Activated CD4-positive, CD25-positive, alpha-beta regulatory T cell (primary cell): ENCODE measurements around the gene MEGF11.

ENCODE experiments used
- DNase-seq, 4 experiments: peaks; one replicate each; lab custom pipeline; 2025; lab: John Stamatoyannopoulos, UW

The MEGF11 gene

DNA sequence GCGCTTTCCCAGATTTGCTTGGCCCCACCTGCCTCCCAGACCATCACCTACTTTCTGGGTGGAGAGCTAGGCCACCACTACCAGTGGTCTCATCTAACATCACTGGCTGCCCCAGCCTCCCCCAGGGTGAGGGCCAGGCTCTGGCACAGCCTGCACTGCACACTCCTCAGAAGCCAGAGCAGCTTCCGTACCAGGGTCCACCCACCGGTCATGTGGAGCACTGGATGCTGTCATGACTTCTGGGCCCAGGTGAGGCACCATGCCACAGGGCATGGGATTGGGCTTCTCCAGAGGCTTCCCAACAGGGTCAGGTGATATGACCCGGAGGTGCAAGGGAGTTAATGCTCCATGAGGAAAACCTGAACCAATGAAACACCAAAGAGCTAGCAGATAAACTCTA, 14.0 kb downstream of the MEGF11 start:
- no peak for DNase-seq

DNA sequence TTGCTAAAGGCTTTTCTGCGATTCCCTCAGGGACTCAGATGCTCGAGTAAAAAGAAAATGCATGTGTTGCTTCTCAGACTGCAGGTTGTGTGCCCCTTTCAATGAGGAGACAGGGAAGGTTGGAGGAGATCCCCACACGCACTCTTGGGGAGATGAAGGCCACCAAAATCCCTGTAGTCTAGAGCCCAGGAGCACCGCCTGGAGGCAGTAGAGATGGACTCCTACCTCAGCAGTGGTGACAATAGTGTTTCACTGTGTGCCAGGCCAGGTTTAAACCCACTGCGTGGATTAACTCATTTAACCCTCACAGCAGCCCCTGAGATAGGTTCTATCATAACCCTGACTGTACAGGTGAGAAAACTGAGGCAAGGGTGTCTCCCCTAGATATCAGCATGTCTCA, 15.2 kb downstream of the MEGF11 start:
- no peak for DNase-seq

DNA sequence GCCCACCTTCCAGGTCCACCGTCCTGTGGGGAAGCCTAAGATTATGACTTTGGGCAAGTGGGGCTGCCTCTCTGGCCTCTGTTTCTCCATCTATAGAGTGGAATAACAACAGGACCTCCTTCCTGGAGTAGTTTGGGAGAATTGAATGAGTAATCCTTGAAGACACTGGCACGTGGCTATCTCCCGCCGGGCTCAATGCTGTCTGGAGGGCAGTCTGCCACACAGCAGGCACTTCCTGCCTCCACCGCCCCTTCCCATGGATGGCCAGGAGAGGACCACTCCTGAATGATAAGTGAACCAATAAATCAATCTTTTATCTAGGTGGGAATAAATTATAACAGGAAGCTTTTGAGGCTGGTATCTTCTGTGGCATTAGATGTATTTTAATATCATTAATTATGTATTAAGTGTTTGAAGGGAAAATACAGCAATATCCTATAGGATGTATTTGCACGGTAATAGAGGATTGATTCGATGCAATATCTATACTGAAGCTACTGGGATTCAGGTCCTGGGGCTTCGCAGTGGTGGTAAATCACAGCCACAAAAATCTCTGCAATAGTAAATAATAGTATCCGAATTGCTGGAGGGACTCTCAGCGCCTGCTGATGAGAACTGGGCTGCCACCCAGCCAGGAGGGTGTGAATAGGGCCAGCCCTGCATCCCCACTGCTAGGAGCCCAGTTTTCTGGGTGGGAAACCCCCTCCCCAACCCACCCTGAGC, 15.9 kb downstream of the MEGF11 start:
- DNase-seq: no peak

DNA sequence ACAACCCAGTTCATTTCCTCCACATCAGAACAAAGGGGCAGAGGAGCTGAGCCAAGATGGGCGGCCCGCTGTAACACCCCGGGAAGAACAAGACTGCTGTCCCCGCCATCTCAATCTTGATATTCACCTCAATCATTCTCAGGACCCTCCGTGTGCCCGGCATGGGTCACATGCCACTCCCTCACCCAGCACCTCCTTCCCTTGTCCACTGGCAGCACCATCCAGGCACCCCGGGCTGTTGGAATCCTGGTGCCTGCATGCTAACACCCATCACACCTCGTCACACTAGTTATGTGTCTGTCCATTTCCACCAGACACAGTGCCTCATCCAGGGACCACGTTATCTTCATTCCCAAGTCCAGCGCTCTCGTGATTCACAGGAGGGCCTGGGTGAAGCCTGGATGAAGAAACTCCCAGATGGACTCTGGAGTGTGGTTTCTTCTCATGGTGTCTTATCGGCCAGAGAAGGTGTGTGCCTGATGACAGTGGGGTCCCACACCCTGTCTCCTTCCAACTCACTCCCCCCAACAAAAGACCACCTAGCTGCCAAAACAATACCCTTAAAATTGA, 16.7 kb downstream of the MEGF11 start:
- DNase-seq: no peak

DNA sequence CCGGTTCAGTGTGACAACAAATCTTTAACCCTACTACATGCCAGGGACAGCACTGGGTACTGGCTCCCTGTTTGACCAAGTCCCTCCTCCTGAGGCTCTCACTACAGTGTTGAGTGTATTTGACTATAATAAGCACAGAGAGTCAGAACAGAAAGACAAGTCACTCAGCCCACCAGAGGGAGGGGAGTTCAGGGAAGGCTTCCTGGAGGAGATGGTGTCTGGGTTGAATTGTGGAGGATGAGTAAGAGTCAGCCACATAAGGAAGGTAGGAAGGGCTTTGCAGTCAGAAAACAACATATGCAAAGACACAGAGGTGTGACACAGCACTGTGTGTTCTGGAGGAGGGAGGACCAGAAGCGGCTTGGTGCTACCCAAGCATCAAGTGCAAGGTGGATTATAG, 17.7 kb downstream of the MEGF11 start:
- no peak for DNase-seq

DNA sequence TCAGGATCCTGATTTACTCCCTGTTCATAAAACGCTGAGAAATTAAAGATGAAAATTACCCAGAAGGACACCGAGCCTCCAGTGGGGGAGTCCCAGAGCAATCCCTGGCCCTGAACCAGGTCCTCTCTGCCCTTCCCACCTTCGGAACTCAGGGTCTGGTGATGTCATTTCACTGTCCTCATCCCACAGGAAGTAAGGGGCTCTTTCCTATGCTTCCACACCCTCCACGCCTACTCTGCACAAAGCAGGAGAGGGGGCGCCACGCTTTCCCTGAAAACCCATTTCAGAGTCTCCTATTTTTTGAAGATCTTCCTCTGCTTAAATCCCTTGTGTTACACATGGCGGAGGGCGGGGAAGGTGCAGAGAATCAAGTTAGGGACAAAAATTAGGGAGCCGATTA, 18.8 kb downstream of the MEGF11 start:
- no peak for DNase-seq

DNA sequence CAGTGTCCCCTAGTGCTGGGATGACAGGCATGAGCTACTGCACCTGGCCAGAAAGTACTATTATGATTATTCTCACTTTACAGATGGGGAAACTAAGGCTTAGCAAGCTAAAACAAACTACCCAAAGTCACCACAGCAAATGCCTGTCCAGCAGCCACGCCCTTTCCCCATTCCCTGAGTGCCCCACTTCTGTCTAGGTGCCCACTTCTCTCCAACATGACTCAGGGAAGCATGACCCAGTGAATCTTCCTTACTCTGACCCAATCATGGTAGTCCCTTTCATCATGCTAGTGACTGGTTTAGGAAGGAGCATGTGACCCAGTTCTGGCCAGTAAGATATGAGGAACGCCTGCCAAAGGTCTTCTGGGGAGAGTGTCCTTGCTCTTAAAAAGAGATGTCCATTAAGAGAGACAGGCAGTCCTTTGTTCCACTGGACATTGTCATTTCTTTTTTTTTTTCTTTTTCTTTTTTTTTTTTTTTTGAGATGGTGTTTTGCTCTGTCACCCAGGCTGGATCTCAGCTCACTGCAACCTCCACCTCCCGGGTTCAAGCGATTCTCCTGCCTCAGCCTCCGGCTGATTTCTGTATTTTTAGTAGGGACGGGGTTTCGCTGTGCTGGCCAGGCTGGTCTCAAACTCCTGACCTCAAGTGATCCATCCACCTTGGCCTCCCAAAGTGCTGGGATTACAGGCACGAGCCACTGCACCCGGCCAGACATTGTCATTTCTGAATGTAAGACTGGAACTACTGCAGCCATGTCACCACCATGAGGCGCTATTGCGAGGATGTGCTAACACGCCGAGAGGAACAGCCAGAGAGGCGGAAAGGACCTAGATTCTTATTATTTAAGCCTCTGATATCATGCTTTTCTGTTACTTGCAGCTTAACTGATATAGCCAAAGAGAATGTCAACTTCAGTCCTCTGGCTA, 19.8 kb downstream of the MEGF11 start:
- DNase-seq: no peak

DNA sequence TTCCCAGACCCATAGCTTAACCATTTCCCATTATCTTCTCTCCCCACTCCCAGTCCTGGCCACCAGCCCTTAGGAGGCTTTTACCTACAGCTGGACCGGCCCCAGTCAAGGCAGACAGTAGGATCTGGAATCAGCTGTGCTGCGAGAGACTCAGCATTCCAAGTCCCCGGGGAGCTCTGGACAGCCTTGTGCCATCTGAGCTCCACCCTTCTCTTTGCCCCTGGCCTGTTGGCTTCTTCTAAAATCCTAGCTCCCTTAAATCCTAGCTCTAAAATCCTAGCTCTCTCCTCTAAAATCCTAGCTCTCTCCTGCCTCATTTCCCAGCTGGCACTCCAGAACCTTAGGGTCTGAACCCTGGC, 21.3 kb downstream of the MEGF11 start:
- no peak for DNase-seq

DNA sequence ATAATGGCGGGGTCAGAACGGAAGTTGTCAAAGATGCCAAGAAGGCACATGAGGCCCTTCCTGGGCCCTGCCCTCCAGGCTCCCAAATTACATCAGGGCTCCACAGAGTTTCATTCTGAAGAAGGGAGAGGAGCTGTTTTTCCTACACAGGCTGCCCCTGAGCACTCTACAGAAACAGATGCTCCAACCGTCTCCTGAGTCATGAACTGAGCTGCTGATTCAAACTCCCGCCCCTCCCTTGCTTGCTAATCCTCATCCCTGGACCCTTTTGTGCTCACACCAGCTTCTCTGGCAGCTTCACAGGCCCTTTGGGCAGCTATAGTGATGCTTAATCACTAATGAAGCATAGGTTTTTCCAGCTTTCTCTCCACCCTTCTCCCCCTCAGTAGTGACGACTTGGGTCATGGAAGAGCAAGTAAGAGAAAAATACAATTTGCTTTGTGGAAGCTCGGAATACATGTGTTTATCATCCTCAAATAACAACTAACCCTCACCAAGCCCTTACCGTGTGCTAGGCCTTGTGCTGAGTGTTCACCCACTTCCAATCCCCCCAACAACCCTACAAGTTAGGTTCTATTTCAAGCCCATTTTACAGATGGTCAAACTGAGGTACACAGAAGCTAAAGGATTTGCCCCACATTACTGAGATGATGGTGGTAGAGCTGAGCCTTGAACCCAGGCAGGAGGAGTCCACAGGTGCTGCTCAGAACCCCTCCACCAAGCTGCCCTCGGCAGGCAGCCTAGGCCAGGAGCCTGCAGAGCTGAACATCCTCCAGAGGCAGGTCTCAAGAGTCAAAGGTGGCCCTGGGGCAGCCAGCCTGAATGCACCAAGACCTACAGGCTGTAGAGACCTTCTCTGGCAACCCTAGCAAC, 21.9 kb downstream of the MEGF11 start:
- DNase-seq: no peak

DNA sequence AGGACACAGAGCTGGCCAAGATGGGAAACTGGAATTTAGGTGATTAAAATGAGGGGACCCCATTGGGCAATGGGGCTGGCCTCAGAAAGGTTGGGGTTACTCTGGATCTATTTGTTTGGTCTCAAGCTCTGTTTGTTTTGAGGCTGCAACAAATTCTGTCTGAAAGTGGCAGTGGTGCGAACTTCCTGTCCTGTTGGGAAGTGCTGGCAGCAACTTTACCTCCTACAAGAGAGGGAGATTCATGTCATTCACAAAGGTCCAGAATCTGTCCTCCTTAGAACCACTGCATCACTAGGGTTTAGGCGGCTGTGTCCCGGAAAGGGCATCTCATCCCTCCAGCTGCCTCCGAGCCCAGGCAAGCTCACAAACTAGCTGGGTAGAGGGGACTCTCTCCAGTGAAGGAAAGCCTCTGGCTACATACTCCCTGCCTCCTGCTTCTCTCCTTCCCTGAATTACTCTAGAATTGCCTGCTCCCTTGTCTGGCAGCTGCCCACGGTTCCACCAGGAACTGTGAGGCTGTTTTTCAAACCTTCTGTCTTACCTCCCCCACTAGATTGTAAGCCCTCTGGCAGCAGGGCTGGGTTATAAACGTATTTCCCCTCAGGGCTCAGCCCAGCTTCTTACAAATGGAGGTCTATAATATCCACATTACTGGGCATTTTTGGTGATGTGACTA, 23.6 kb downstream of the MEGF11 start:
- DNase-seq: no peak

DNA sequence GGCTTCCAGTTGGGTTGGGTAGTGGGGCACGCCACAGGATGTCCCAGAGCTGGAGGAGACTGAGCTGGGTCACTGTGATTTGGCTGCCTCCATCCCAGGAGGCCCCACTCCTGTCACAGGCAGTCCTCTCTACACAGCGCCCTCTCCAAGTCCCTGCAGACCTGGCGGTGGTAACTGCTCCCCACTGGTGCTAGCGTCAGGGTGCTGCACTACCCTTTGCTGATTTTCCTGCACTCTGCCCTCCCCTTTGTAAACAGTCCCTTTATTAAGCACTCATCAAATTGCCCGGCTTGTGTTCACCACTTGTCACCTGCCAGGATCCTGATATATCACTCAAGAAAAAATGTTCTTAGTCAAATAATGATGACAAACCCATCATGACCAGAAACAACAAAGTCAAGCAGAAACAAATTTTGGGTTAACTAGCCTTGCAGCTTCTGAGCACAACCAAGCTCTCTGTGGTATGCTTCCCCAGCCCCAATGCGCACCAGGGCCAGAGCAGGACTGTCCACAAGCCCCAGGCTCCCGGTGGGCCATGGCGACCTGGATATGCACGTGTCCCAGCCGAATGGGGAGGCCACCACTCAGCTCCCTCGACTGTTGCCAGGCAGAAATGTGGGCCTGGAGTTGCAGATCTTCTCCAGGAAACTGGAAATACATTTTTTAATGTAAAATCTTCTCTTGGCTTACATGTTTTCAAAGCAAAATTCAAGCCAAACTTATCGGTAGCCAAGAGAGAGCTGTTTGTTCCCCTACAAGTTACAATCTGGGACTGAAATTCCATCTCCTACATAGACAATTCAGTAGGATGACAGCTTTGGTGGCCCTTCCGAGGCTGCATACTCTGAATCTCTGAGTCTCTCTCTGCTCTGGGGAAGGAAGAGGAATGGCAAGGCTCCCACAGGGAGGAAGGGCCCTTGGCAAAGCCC, 24.5 kb downstream of the MEGF11 start:
- no peak for DNase-seq

DNA sequence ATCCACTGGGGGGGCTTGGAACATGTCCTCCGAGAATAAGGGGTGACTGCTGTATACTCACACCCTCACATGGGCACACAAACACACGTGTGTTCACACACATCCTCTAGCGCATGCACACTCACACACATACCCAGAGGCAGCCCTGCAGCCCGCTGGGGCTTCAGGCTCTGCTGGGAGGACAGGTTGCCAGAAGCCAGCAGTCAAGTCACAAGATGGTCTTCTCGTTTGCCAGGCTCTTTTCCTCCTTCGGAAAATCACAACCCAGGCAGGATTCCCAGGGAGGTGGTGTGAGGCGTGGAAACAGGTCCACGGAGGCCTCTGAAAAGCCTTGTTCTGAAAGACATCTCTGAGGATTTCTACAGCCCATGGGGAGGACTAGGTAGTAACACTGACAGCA, 26.8 kb downstream of the MEGF11 start:
- DNase-seq: no peak

DNA sequence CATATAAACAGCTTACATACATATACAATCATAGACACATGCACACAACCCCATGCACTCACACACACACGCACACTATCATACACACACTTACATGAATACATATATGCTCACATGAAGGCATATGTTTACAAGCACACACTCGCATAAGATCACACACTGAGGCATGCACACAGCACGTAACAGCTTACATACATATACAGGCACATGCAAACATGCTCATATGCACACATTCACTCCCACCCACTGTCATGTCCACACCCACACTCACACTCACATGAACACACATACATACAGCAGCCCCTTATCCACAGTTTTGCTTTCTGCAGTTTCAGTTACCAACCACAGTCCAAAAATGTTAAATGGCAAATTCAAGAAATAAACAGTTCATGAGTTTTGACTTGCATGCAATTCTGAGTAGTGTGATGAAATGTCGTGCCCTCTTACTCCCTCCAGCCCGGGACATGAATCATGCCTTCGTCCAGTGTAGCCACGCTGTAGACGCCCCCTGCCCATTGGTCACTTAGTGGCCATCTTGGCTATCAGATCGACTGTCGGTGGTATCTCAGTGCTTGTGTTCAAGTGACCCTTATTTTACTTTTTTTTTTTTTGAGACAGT, 27.8 kb downstream of the MEGF11 start:
- no peak for DNase-seq

DNA sequence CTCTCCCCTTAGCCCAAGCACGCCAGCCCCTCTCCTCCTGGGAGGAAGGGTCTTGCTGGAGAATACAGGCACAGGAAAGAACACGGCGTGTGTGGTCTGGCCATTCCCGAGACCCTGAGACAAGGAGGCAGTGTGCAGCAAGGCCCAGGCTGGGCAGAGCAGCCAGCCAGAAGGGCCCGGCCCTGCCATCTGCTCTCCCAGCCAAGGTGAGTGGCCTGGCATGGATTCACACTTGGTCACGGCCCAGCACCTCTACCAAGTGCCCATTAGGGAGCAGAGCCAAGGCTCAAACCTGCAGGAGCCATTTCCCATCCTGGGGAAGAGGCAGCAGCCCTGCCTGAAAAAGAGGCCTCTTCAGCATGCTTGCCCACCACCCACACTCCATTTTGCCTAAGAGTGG, 28.6 kb downstream of the MEGF11 start:
- DNase-seq: no peak

DNA sequence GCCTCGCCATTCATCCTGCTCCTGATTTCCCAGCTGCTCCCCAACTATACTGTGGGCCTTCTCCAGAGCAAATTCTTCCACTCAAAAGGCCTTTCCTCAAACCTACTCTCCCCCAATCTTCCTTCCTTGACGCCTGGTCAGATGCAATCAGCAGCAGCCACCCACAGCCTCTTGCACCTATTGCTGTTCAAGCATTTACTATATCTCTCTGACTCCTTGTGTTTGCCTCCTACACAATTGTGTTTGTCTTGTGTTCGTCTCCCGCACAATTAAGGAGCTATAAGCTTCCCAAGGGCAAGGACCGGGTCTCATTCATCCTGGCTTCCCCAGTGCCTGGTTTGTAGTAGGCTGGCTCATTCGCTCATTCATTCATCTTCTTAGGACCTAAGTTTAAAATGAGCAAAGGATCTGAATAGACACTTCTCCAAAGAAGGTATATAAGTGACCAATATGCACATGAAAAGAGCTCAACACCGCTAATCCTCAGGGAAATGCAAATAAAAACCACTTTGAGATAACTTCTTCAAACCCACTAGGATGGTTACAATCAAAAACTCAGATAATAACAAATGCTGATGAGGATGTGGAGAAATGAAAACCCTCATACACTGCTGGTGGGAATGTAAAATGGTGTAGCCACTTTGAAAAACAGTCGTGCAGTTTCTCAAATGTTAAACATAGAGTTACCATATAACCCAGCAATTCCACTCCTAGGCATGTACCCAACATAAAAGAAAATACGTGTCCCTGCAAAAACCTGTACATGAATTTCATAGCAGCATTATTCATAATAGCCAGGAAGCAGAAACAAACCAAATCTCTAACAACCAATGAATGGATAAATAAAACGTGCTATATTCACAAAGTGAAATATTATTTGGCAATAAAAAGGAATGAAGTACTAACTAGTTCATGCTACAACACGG, 31.0 kb downstream of the MEGF11 start:
- no peak for DNase-seq

DNA sequence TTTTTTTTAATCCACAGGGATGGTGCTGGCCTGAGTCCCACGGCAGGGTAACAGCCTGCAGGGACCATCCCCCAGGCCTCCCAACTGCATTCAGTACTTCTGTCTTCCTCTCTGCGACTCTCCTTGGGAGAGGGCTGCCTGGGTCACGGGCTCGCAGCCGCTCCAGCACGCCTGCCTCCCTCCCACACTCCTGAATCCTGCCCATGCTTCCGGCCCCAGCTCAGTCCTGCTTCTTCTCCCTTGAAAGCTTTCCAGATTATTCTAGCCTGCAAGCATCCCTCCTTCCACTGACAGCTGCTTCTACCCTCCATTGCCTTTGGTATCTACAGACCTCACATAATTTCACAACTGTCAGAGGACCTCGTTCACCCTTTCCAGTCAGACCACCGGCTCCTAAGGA, 32.4 kb downstream of the MEGF11 start:
- no peak for DNase-seq

DNA sequence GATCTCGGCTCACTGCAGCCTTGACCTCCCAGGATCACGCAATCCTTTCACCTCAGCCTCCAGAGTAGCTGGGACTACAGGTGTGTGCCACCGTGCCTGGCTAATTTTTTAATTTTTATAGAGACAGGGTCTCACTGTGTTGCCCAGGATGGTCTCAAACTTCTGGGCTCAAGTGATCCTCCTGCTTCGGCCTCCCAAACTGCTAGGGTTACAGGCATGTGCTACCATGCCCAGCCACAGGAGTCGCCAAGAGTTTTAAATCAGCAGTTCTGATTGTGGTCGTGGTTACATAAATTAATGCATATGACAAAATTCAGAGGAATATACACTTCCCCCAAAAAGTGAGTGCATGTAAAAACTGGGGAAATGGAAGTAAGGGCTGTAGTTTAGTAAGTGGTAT, 32.9 kb downstream of the MEGF11 start:
- DNase-seq: no peak

DNA sequence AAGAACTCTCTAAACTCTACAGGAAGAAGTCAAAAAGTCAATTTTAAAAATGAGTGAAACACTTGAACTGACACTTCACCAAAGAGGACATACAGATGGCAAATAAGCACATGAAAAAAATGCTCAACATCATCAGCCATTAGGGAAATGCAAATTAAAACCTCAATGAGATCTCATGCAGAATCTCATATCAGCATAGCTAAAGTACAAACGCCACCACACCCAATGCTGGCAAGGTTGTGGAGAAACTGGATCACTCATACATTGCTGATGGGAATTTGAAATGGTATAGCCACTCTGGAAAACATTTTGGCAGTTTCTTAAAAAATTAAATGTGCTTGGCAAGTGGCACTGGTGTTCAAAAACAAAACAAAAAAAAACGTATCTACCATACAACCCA, 34.2 kb downstream of the MEGF11 start:
- DNase-seq: no peak

DNA sequence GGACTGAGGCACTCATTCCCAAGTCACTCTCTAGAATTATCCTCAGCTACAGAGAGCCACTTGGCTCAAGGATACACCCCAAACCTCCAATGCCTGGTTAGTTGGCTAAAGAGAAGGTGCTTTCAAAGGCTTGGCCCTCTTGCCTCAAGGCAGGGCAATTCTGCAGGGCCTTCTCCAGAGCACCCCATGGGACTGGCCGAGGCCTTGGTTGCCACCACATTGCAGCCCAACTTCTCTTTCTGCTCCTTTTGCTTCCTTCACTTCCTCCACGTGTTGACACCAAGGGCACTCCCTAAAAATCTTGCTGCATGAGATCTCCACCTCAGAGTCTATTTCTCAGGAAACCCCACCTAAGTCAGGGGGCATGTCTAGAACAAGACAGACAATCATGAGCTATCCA, 36.7 kb downstream of the MEGF11 start:
- DNase-seq: no peak
